GM19193 (cell line): ENCODE data around the gene CELF1.

Experiments
- POLR2A ChIP-seq: IDR thresholded peaks from 4 replicates; pipeline ENCODE4 v1.6.1; 2011; ENCODE audit not compliant: insufficient read depth, insufficient read length; ENCODE audit errors: extremely low read depth

The CELF1 gene

GRCh38 chr11:47507563-47508239, 45.2 kb downstream of the CELF1 start:
- TF ChIP-seq POLR2A = no peak

DNA sequence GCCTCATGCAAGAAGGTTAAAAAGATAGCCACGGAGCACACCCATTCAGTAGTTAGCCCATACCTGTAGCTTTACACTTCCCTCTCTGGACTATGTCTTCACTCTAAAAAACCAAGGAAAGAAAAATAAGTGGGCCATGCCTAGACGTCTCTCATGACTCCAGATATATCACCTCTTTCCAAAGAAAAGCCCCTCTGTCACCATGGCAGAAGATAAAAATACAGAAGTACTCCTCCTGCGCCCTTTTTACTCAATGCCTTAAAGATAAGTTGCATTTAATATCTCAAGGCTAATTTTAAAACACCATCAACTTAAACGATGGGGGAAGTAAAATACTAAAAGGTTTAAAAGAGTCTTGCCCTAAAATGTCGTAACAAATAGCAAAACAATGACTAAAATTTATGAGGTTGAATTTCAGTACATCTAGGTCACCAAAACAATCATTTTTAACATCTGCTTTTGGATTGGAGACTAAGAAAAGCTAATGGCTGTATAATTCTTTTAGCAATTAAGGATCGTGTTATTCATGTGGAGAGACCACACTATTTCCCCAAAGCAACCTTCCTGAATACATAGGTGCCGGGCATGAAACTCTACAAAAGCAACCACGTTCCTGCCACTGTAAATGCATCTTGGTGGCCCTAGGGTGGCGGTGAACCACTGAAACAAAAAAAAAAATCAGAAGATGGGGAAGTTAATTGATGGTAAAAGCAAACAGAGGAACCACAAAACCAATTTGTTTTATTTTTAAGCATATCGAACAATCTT, 46.0 kb downstream of the CELF1 start:
- no peak for TF ChIP-seq POLR2A

DNA sequence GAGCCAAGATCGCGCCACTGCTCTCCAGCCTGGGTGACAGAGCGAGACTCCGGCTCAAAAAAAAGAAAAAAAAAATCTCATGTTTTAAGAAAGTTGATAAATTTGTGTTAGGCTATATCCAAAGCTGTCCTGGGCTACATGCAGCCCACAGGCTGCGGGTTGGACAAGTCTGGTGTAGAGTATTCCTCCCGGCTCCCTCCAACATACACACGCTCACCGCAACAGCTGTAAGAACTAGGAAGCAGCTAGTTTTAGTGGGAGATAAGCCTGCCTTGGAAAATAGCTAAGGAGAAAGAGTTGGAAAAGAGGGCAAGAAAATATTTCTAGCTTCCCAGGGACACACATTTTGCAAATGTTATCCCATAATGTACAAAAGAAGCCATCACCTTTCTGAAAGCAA, 46.6 kb downstream of the CELF1 start:
- TF ChIP-seq POLR2A = no peak

DNA sequence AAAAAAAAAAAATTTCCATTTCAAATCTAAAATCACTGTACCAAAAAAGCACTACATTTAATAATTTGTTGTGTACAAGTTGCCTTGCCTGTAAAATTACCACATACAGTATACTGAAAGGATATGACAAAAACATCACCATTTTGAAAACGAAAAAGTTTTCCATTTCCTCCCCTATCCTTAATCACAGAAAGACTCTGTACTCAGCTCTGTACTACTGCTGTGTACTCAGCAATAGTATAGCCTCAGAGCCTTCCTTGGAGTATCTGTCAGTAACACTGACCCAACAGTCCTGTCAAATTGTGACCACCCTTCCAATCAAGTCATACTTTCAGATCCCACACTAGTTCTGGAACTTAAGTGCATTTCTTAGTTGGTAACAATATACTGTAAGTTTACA, 48.0 kb downstream of the CELF1 start:
- no peak for TF ChIP-seq POLR2A

GRCh38 chr11:47503227-47503626, 49.7 kb downstream of the CELF1 start:
- no peak for TF ChIP-seq POLR2A

DNA sequence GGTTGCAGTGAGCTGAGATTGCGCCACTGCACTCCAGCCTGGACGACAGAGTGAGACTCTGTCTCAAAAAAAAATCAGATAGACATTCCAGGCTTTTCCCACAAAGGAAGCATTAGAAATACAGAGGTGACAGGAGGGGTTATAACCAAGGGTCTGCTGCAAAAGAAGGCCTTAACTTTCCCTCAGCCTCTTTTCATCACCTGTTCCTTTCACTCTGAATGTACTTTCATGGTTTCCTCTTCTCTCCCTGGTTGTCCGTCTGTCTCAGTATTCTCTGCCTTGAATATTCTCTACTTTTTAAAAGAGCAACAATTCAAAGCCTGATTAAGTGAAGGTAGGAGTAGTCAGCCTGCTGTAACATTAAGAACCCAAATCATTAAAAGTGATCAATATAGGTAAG, 50.2 kb downstream of the CELF1 start:
- no peak for TF ChIP-seq POLR2A

DNA sequence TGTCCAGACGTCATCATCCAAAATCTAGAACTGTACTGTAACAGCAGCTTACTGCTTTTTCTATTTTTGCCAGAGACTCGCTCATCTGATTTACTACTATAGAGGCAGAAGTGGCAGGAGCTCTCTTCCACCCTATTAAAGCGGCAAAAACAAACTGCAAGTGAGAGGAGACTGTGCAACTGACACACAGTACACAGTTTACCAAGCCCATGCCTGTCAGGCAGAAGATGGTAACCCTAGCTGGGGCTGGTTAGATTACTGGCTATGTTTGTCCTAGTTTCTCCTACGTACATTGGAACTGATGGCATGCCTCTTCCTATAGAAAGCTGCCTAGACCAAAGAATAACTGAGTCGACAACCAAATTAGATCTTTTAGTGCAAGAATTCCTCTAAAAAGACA, 51.8 kb downstream of the CELF1 start:
- no peak for TF ChIP-seq POLR2A

GRCh38 chr11:47500121-47500520, 52.8 kb downstream of the CELF1 start:
- TF ChIP-seq POLR2A = no peak

DNA sequence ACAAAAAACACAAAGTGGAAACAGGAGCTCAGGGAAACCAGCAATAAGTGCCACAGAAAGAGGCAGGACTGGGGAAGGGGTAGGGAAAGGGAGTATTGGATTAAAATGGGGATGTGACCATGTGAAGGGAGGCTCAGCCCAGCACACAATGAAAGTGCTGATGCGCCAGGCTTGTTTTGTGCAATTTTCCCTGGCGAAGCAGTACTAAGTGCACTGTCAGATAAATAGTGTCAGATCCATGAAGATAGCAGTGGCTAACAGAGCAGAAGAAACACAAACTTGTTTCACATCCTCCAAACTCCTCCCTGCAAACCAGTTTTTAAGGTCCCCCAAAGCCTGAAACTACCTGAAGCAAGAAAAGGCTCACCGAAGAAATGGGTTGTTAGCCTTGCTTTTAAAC, 53.3 kb downstream of the CELF1 start:
- no peak for TF ChIP-seq POLR2A

DNA sequence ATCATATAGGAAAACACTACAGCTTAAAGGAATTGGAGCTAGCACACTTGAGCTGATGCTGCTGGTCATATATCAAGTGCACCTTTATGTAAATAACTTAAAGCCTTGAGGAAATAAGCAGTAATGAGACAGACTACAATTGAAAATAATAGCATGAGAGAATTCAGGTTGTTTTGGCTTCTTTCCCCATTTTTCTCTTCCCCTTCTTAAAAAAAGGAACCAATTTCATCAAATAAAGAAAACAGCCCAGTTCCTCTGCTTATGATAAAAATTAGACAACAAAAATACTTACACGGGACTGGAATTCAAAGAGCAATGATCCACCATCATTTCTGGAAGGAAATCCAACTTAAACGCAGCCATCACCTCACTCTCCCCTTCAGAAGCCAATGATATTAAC, 53.8 kb downstream of the CELF1 start:
- TF ChIP-seq POLR2A = no peak

GRCh38 chr11:47498584-47499152, 54.3 kb downstream of the CELF1 start:
- no peak for TF ChIP-seq POLR2A

- TF ChIP-seq POLR2A = no peak
Observed at GRCh38 chr11:47498149-47498548, 54.8 kb downstream of the CELF1 start.

- no peak for TF ChIP-seq POLR2A
Observed at GRCh38 chr11:47496808-47497207, 56.1 kb downstream of the CELF1 start.

DNA sequence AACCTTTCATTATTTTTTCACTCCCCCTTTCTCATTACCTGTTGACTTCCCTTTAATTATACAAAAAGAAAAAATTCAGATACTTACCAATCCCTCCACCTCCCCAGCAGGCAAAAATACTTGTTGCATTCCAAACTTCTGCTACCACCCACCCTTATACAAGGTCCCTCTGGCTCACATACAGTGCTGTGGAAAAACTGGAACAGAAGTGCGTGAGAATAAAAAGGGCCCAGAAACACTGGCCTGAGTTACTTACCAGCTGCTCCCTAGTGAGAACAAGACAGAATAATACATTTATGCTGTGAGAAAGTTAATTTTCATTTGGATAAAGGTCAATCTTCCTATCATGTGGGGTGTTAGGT, 57.1 kb downstream of the CELF1 start:
- TF ChIP-seq POLR2A = no peak

DNA sequence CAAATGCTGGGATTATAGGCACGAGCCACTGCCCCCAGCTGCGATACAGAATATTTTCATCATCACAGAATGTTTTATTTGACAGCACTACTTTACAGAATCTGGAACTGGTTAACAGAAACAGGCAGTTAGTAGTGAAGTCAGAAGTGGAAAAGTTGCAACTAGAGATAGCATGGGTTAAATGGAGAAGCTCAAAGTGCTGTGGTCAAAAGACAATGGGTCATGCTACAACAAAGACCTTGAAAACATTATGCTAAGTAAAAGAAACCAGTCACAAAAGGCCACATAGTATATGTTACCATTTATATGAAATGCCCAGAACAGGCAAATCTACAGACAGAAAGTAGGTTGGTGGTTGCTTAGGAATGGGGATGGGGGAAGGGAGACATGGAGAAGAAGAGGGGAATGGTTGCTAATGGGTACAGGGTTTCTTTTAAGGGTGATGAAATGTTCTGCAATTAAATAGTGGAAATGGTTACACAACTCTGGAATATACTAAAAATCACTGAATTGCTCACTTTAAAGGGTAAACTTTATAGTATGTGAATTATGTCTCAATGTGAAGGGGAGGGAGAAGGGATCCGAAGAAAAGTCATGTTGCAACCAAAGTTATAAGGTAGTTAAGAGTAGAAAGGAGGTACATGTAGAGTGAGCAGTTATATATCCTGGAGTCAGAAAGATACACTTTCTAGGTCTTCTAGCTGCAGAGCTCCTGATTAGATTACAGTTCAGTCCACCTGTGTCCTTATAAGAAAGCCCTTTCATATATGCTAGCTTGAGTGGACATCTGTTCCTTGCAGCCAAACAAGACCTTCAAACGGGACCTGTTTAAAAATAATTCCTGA, 57.7 kb downstream of the CELF1 start:
- no peak for TF ChIP-seq POLR2A
